ENCODE results near the gene ERBB3.

The ERBB3 gene

DNA sequence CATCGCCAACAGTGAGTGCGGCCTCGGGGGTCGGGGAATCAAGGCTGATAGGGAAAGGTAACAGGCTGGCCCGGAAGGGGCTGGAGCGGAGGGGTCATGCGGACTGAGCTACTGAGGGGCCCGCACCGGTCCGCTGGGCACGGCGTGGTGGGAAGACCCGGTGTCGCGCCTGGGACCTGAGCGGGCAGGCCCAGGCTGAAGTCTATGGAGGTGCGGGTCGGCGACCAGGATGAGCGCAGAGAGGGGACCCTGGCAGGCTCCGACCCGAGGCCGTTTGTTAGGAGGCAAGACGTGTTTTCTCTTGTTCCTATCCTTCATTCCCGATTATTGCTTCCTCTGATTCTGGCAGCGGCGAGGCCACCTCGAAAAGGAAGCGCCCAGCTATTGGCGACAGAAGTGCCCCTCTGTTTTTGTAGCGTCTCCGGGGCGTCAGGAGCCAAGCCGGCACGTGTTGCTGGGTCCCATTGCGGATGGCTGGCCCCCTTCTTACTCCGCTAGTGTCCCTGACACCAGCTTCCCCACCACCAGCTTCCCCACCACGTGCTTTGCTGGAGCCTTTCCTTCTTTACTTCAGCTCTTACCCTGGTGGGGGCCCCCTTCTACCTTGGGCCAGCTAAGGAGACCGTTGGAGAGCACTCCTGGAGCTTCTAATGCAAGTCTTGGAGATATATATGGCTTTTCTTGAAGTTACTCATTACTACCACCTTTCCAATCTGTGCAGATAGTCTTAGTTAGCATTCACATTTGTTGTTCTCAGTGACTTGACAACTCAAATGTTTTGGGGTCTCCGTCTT is 25.0 kb downstream of the ERBB3 start:
- H3K9me3 ChIP-seq (ENCODE audit: control insufficient read depth, insufficient read depth, low read length) = no peaks in the 10 kb centered on the region
- peaks cover 15% of the 10 kb centered on the region for H4K20me1 ChIP-seq (ENCODE audit: control insufficient read depth, insufficient read depth, low read depth, low read length)
- TF ChIP-seq, protein P1, sequence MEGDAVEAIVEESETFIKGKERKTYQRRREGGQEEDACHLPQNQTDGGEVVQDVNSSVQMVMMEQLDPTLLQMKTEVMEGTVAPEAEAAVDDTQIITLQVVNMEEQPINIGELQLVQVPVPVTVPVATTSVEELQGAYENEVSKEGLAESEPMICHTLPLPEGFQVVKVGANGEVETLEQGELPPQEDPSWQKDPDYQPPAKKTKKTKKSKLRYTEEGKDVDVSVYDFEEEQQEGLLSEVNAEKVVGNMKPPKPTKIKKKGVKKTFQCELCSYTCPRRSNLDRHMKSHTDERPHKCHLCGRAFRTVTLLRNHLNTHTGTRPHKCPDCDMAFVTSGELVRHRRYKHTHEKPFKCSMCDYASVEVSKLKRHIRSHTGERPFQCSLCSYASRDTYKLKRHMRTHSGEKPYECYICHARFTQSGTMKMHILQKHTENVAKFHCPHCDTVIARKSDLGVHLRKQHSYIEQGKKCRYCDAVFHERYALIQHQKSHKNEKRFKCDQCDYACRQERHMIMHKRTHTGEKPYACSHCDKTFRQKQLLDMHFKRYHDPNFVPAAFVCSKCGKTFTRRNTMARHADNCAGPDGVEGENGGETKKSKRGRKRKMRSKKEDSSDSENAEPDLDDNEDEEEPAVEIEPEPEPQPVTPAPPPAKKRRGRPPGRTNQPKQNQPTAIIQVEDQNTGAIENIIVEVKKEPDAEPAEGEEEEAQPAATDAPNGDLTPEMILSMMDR (IDR thresholded peaks at IDR 0.05; ENCODE audit: low read depth, low read length, poor library complexity, severe bottlenecking) = peak; percentile 8
- no peak for TF ChIP-seq EZH2phosphoT487 (IDR thresholded peaks at IDR 0.05; ENCODE audit: borderline replicate concordance, low read length)
- peak overlapping the region; percentile 77 for H3K4me2 ChIP-seq (ENCODE audit: low read length)
- H3K79me2 ChIP-seq (ENCODE audit: control insufficient read depth, low read length) = peaks cover 54% of the 10 kb centered on the region
- no peaks in the 10 kb centered on the region for H3K9me2 ChIP-seq (replicated peaks; ENCODE audit: control insufficient read depth, low read length)
- peak overlapping the region; percentile 78 for H3K27ac ChIP-seq (ENCODE audit: low read depth, low read length)
- H3K4me3 ChIP-seq (ENCODE audit: low read length) = peak overlapping the region; percentile 100
- peaks cover 27% of the 10 kb centered on the region for H3F3A ChIP-seq (ENCODE audit: control insufficient read depth, insufficient read depth)
- peaks cover 56% of the 10 kb centered on the region for H3K36me3 ChIP-seq (ENCODE audit: control insufficient read depth, low read length)
- H3K4me1 ChIP-seq (ENCODE audit: control insufficient read depth, low read length) = peaks cover 28% of the 10 kb centered on the region
- H3K27me3 ChIP-seq (ENCODE audit: control insufficient read depth, low read length) = peaks cover 4% of the 10 kb centered on the region; the same call in 1 of the 2 replicates

DNA sequence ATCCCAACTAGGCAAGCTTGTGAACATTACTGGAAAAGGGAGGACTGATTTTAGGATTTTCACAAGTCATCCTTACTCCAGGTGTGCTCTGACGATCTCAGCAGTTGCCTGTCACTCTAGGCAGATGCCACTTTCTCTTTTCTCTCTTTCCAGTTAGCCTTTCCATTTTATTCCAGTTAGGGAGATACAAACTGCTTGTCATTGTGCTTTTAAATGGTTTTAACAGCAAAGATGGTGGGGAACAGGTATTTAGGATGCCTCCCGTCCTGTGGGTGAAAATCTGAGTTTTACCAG is 25.6 kb downstream of the ERBB3 start:
- peaks cover 28% of the 10 kb centered on the region for H3K4me1 ChIP-seq (ENCODE audit: control insufficient read depth, low read length)
- TF ChIP-seq, protein P1 (IDR thresholded peaks at IDR 0.05; ENCODE audit: low read depth, low read length, poor library complexity, severe bottlenecking) = no peak
- no peak for TF ChIP-seq EZH2phosphoT487 (IDR thresholded peaks at IDR 0.05; ENCODE audit: borderline replicate concordance, low read length)
- peaks cover 15% of the 10 kb centered on the region for H4K20me1 ChIP-seq (ENCODE audit: control insufficient read depth, insufficient read depth, low read depth, low read length)
- peak overlapping the region; percentile 78 for H3K27ac ChIP-seq (ENCODE audit: low read depth, low read length)
- peak overlapping the region; percentile 100 for H3K4me3 ChIP-seq (ENCODE audit: low read length)
- peak overlapping the region; percentile 77 for H3K4me2 ChIP-seq (ENCODE audit: low read length)
- peaks cover 4% of the 10 kb centered on the region; the same call in 1 of the 2 replicates for H3K27me3 ChIP-seq (ENCODE audit: control insufficient read depth, low read length)
- peaks cover 30% of the 10 kb centered on the region for H3F3A ChIP-seq (ENCODE audit: control insufficient read depth, insufficient read depth)
- H3K79me2 ChIP-seq (ENCODE audit: control insufficient read depth, low read length) = peaks cover 54% of the 10 kb centered on the region
- peaks cover 61% of the 10 kb centered on the region for H3K36me3 ChIP-seq (ENCODE audit: control insufficient read depth, low read length)
- no peaks in the 10 kb centered on the region for H3K9me2 ChIP-seq (replicated peaks; ENCODE audit: control insufficient read depth, low read length)
- no peaks in the 10 kb centered on the region for H3K9me3 ChIP-seq (ENCODE audit: control insufficient read depth, insufficient read depth, low read length)

DNA sequence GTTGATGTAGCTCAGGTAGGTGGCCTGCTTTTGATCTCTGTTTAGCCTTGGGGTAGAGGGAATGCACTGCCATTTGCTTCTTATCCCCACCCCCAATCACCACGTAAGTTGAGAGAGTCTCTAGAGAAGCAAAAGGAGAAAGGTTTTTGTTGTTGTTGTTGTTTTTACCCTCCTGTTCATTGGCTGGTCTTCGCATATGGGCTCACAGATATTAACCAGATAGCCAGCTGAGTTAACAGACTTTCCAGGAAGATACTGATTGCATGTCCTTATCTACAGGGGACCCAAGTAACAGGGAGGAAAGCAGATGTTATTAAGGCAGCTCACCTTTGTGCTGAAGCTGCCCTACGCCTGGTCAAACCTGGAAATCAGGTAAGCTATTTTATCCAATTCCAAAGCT is 27.3 kb downstream of the ERBB3 start:
- peaks cover 1% of the 10 kb centered on the region; the same call in 1 of the 2 replicates for H3K27me3 ChIP-seq (ENCODE audit: control insufficient read depth, low read length)
- peaks cover 15% of the 10 kb centered on the region for H4K20me1 ChIP-seq (ENCODE audit: control insufficient read depth, insufficient read depth, low read depth, low read length)
- no peaks in the 10 kb centered on the region for H3K9me3 ChIP-seq (ENCODE audit: control insufficient read depth, insufficient read depth, low read length)
- H3K4me2 ChIP-seq (ENCODE audit: low read length) = peak overlapping the region; percentile 77
- peaks cover 28% of the 10 kb centered on the region for H3K4me1 ChIP-seq (ENCODE audit: control insufficient read depth, low read length)
- H3F3A ChIP-seq (ENCODE audit: control insufficient read depth, insufficient read depth) = peaks cover 44% of the 10 kb centered on the region
- H3K27ac ChIP-seq (ENCODE audit: low read depth, low read length) = no peak overlapping the region
- H3K9me2 ChIP-seq (replicated peaks; ENCODE audit: control insufficient read depth, low read length) = no peaks in the 10 kb centered on the region
- H3K79me2 ChIP-seq (ENCODE audit: control insufficient read depth, low read length) = peaks cover 54% of the 10 kb centered on the region
- H3K4me3 ChIP-seq (ENCODE audit: low read length) = 0 out of 2 replicates have a peak overlapping the region, but pooled peaks have one; percentile 100
- peaks cover 77% of the 10 kb centered on the region for H3K36me3 ChIP-seq (ENCODE audit: control insufficient read depth, low read length)
- no peak for TF ChIP-seq EZH2phosphoT487 (IDR thresholded peaks at IDR 0.05; ENCODE audit: borderline replicate concordance, low read length)
- TF ChIP-seq, protein P1 (IDR thresholded peaks at IDR 0.05; ENCODE audit: low read depth, low read length, poor library complexity, severe bottlenecking) = no peak

Data from DOHH2 (cell line).